Activated T-helper 9 cell treated with anti-CD3 and anti-CD28 coated beads, Interleukin-2, amount 50 U/mL, for 16 hours (primary cell): Measurements from ENCODE around the gene ZNF273.
"Not testable (repeated sequence)": the region's sequence is repeated elsewhere in the genome, so short reads cannot be mapped to it uniquely, and the experiment has no call there.

ENCODE experiments used
- DNase-seq: peaks from one replicate; pipeline ENCODE4 v3.0.0-alpha.2; 2020; ENCODE audit warnings: low read depth

Gene ZNF273

DNA sequence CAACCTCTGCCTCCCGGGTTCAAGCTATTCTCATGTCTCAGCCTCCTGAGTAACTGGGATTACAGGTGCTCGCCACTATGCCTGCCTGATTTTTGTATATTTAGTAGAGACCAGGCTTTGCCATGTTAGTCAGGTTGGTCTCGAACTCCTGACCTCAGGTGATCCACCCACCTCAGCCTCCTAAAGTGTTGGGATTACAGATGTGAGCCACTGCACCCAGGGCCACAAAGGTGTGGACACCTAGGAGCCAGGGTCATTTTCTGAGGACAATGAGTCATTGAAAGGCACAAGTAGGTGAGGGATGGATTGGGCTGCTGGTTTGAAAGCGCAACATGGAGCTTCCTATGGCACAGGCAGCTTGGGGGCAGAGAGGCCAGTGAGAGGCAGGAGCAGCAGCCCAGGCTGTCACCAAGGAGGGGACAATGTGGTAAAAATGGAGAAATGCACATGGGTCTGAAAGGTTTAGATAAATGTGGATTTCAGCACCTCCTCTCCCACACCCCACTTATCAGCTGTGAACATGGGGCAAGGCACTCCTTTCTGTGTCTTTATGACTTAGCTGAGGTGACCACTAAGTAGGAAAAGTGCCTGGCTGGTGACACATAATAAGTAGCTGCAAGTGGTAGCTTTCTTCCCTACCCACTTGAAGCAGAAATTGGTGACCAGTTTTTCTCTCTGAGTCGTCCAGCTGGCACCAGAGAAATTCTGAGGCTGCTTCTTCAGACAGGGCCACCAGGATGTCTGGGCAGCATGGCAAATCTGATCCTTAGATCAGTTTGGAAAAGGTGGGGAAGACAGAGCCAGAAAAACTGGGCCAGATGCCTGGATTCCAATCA is 41.8 kb downstream of the ZNF273 start:
- DNase-seq = not testable (repeated sequence)

DNA sequence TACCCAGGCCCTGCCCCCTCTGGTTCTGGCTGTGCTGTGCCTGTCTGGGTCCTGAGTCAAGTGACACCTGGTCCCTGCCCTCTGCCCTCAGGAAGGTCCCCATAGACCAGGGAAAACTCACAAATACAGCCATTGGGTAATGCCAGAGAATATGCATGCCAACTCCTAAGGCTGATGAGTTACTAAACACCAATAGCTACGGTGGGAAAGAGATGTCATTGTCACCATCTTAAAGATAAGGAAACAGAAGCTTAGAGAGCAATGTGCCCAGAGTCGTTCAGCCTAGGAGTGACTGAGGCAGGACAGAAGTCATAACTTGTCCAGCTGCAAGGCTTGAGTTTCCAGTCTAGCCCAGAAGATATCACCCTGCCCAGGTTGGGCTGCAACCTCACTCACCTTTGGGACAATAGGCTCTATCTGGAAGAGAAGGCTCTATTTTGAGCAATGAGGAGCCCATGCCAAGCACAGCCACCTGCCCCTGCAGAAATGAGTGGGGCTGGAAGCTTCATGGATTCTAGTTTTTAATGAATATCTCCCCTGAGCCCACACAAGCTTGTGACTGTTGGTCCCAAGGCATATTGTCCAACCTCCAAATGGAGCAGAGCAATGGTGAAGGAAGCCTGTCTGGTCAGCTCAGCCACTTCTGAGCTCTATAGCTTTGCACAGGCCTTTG is 42.6 kb downstream of the ZNF273 start:
- no peak for DNase-seq

GRCh38 chr7:64946772-64947171 is 43.7 kb downstream of the ZNF273 start:
- DNase-seq = no peak

- DNase-seq = no peak
Observed at GRCh38 chr7:64947252-64948000, 44.4 kb downstream of the ZNF273 start.

DNA sequence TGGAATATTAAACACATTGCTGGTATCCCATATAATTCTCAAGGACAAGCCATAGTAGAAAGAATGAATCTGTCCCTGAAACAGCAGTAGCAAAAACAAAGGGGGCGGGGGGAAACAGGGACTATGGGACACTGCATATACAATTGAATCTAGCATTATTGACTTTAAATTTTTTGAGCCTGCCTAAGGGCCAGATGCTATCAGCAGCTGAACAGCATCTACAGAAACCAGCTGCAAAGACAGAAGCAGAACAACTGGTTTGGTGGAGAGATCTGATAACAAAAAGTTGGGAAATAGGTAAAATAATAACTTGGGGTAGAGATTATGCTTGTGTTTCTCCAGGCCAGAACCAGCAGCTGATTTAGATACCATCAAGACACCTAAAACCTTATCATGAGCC is 45.7 kb downstream of the ZNF273 start:
- DNase-seq = not testable (repeated sequence)

- DNase-seq = not testable (repeated sequence)
Observed at GRCh38 chr7:64950673-64951072, 47.6 kb downstream of the ZNF273 start.

DNA sequence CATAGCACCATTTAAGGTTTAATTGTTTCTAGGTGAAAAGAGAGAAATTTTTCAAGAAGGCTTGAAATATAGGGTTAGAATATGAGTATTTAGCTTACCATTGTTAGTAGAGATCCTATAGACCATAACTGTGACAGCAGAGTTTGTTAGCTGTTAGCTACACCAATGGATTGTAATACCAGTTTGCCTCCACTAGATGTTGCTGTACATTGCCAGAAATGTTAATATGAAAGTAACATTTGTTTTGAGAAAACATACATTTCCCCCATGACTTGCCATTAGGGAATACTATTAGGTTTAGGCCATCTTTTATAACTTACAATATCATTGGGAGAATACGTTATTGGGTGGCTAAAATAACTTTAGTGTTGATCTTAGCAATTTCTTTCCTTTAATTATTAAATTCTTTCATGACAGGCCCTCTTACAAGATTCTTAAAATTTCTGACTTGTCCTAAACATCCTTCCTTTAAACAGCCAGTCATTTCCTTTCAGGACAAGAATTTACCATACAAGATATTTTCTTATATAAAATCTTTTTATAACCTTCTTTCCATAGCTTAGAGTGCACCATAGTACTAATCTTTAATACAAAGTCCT is 48.3 kb downstream of the ZNF273 start:
- no peak for DNase-seq

DNA sequence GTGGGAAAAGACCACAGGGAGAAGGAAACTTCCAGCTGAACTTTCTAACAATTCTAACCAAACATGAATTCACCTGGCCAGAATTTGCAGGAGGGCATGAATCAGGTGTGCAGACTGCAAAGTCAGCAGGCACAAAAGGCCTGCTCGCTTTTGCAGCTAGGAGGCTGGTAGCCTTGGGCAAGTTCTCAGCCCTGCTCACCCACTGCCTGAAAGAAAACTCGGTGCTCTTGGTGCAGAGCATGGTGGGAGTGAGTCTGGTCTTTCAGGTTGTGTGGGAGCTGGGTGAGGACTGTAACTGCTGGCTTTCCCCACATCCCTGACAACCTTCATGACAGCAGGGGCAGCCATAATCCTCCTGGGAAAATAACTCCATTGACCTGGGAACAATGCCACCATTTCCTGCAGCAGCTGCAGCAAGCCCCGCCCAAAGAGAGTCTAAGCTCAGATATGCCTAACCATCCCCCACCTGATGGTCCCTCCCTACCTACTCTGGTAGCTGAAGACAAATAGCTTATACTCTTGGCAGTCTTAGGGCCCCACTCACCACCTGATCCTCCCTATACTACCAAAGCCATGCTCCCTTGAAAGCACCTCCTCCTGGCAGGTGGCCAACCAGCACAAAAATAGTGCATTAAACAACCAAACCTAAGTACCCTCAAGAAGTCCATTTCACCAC is 56.1 kb downstream of the ZNF273 start:
- no peak for DNase-seq

GRCh38 chr7:64965594-64965993 is 62.5 kb downstream of the ZNF273 start:
- no peak for DNase-seq

DNA sequence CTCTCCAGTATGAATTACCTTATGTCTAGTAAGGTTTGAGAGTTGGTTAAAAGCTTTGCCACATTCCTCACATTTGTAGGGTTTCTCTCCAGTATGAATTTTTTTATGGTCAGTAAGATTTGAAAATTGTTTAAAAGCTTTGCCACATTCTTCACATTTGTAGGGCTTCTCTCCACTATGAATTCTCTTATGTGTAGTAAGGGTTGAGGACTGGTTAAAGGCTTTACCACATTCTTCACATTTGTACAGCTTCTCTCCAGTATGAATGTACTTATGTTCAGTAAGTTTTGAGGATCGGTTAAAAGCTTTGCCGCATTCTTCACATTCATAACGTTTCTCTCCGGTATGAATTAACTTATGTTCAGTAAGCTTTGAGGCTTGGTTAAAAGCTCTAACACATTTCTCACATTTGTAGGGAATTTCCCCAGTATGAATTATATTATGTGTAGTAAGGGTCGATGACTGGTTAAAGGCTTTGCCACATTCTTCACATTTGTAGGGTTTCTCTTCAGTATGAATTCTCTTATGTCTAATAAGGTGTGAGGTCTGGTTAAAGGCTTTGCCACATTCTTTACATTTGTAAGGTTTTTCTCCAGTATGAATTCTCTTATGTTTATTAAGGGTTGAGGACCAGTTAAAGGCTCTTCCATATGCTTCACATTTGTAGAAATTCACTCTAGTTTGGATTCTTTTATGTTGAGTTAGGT is 75.6 kb downstream of the ZNF273 start:
- DNase-seq = no peak
